HT1080 (cell line): Measurements from ENCODE around the gene SMG6. TPM values are rescaled to one million over a fixed set of nuclear protein-coding genes. Genes with fewer than 3 reads are reported as not detected.
A peak's percentile ranks its signal among the peaks of the same experiment; 100 is the strongest.
"Not testable (repeated sequence)": the region's sequence is repeated elsewhere in the genome, so short reads cannot be mapped to it uniquely, and the experiment has no call there.

Experiments
- DNase-seq: peaks from one replicate; pipeline ENCODE4 v3.0.0-alpha.2; 2015; ENCODE audit warnings: low read depth
- total RNA-seq: library from RNA; depleted of rRNA; stranded (reverse); fragments of >200 nt; shearing (Covaris generic); gene quantifications from 2 replicates; pipeline ENCODE4 v1.2.3, GENCODE V29; 2014

SMG6 gene
- total RNA-seq, 1 experiment from 2014 or later, result 43.9 TPM

DNA sequence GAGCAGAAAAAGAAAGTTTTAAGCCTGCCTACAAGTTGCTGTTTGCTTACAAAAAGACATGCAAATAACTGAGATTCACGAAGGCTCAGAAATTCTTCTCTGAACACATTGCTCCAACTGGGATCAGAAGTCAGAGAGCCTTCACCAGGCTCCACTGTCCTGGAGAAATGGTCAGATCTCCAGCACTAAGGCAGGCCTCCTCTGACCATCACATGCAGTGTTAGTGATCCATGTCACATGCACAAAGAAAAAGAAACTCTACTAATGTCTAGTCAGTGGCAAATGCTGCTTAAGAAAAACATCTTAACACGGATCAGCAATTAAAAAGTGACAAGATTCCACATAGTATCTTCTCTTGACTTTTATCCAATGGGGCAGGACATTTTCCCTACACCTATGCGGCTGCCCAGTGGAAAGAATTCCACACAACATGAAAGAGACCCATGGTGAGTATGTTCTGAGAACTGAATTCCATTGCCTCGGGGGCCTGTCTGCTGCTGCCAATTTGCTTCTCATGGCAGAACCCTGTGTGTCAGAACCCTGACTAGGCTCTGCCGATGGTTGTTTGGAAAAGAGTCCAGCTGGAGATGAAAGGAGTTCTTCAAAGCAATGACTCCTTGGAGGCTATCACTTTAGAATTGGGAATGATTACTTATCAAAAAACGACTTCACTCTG is 152.1 kb downstream of the SMG6 start:
- no peak for DNase-seq

DNA sequence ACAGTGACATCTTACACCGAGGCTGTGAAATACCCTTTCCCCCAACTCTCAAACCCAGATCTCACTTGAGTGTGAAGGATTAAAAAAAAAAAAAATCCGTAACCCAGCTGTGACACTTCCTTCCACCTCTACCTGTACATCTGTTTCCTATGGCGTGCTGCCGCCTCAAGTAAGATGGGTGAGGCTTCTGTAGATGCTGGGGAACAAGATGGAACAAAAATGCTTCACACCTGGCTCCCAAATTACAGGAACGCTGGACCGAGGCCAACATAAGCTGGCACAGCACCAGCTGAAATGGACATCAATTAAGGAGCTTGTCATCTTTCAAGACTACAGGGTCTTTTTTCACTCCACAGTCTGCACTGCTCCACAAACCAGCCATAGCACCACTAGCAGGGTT is 152.8 kb downstream of the SMG6 start:
- DNase-seq, result no peak

DNA sequence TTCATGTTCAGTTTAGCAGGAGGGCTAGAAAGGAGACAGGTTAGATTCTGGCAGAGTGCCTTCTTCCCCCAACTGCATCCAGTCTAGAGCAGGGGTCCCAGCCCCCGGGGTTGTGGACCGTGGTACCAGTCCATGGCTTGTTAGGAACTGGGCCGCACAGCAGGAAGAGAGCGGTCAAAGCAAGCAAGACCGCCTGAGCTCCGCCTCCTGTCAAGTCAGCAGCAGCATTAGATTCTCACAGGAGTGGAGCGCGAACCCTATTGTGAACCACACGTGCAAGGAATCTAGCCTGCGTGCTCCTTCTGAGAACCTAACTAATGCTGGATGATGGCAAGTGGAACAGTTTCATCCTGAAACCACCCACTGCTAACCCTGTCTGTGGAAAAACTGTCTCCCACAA is 153.7 kb downstream of the SMG6 start:
- no peak for DNase-seq

DNA sequence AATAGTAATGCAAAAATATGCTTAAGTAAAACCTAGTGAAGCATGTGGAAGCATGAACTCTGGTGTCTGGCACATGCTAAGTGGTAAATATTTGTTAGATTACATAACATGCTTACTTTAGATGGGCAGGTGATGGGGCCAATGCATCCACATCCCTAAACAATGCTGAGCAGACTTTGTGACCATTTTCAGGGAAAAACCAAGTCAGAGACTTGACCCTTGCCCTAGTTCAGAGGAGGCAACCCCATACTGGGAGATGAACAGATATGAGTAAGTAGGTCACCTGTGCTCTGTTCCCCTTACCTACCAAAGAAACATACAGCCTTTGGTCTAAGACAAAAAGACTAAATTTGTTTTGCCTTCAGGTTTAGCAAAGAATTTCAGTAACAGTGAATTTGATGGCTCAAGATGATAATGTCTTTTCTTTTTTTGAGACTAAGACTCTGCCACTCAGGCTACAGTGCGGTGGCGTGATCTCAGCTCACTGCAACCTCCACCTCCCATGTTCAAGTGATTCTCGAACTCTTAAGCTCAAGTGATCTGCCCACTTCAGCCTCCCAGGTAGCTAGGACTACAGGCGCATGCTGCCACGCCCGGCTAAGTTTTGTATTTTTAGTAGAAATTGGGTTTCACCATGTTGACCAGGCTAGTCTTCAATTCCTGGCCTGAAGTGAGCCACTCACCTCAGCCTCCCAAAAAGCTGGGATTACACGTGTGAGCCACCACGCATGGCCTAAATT is 157.3 kb downstream of the SMG6 start:
- no peak for DNase-seq

DNA sequence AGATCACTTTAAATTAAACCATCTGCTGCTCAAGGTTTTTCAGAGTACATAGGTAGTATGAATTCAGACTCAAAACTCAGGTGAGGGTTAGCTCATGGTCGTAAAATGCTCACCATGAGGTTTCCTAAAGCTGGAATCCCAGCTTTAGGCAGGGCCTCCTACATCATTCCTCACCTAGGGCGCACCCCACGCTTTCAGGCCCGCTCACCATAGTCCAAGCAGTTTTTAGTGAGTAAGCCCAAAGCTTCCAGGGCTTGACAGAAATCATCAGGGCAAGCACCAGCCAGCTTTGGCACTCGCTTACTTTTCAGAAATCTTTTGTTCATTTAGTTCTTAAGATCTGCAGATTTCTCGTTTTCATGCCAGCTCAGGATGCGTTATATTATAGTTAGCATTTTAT is 158.9 kb downstream of the SMG6 start:
- DNase-seq, result no peak

DNA sequence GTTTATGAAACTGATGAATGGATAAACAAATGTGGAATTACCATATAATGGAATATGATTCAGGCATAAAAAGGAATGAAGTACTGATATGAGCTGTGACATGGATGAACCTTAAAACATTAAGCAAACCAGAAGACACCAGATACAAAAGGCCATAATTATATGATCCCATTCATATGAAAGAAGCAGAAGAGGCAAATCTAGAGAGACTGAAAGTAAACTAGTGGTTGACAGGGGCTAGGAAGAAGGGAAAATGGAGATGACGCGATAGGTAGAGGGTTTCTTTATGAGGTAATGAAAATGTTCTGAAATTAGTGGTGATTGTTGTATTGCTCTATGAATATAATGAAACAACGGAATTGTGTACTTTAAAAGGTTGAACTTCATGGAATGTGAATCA is 160.3 kb downstream of the SMG6 start:
- no peak for DNase-seq

DNA sequence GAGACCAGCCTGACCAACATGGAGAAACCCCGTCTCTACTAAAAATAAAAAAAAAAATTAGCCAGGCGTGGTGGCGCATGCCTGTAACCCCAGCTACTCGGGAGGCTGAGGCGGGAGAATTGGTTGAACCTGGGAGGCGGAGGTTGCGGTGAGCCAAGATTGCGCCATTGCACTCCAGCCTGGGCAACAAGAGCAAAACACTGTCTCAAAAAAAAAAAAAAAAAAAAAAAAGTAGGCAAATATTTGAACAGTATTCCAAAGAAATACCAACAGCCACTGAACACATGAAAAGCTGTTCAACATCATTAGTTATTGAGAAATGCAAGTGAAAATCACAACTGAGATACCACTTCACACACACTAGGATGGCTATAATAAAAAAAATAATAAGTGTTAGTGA is 160.9 kb downstream of the SMG6 start:
- not testable (repeated sequence) for DNase-seq

DNA sequence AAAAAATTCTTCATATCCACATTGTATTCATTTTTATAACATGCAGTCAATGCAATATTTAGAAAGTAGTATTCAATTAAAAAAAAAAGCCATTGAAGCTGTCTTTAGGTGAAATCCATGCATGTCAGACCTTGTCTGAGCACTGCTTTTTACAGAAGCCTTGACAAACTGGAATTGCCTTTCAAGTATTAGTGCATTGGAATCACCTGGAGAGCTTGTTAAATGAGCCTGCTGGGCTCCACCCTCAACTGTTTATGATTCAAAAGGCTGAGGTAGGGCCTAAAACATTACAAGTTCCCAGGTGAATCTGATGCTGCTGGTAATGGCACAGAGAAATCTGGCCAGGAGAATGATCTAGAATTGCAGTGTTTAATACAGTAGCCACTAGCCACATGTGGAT is 162.9 kb downstream of the SMG6 start:
- no peak for DNase-seq

DNA sequence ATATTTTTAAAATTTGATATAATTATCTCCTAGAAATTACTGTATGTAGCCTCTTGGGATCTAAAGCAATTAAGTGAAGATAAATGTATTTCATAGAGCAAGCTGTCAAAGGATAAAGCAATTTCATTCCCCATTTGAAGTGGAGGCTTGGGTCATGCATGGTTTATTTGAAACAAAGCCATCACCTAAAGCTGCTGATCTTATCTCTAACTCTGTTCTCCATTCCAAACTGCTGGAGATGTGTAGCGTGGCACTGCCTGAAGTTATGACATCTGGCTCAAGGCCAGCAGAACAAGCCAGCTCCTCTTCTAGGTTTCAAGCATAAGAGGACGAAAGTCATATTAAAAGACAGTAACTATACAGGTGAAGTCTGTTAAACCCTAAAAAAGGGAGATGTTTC is 164.8 kb downstream of the SMG6 start:
- no peak for DNase-seq

DNA sequence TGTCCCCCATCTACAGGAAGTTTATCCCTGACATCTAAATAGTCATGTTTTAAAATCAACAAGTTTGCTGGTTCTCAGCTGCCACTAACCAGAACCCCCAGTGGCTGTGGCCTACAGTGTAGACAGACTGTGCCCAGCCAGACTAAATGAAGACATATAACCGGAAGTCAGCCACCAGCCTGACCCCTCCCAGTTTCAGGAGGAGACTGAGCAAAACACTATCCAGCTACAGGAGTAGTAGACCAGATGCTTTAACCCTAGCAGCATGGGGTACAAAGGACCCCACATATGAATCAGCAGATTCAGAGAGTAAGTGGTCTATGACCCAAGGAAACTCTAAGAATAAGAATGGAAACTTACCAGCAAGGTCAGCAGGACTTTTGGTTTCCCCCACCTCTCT is 165.3 kb downstream of the SMG6 start:
- no peak for DNase-seq

DNA sequence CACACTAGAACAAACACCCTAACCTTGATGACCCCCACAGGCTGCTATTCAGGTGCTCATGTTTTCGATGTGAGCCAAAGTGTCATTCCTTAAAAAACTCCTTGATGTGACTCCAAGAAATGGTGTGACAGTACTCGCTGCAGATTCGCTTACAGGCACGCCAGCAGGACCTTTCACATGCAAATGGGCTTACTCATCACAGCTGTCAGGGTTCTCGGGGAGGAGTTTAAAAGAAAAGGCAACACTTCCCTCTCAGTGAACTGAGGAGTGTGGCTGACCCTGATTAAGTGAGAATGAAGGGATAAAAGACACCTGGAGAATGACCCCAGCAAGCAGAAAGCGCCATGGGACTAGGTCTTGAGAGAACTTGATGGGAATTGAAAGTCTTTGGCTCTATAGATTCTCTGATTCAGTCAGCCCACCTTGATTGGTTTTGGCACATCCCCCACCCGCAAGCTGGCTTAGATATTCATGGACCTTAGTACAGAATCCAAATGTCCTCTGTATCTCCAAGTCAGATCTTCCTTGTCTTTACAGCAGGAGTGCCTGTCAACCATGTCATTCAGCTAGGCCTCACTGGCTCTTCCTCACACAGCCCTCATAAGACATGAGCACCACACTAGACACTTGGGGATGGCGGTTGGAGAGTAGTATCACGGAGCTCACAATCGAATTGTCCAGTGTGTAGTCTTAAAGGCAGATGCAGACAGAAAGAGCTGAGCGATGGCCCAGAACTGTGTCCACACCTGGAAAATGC is 166.1 kb downstream of the SMG6 start:
- peak; percentile 18 for DNase-seq

DNA sequence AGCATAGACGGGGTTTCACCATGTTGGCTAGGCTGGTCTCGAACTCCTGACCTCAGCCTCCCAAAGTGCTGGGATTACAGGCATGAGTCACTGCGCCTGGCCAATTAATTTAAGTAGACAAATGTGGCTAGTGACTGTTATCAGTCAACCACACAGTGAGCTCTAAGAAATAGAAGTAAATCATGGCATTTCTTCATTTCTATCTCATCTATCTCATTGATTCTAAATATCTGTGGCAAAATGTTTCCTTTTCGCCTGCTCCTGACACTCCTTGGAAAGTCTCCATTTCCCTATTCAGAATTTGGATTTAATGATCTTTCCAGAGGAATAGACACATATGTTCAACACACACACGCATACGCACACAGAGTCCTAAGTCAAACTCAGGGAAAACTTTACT is 167.3 kb downstream of the SMG6 start:
- peak; percentile 23 for DNase-seq

DNA sequence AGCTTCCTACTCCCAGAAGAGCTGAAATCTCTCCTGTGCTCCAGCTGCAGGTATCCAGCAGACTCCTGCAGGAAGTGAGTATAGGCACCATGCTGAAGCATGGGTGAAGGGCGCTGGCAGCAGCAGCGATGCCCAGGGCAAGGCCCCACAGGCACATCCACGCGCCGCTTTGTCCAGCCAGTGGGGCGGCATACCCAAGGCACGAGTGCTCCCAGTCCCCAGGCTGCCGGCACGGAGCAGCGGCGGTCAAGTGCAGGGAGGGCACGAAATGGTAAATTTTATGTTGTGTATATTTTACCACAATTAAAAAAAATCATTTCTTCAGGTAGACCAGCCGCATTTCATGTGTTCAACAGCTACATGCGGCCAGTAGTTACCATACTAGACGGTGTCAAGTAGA is 175.6 kb downstream of the SMG6 start:
- DNase-seq, result no peak

DNA sequence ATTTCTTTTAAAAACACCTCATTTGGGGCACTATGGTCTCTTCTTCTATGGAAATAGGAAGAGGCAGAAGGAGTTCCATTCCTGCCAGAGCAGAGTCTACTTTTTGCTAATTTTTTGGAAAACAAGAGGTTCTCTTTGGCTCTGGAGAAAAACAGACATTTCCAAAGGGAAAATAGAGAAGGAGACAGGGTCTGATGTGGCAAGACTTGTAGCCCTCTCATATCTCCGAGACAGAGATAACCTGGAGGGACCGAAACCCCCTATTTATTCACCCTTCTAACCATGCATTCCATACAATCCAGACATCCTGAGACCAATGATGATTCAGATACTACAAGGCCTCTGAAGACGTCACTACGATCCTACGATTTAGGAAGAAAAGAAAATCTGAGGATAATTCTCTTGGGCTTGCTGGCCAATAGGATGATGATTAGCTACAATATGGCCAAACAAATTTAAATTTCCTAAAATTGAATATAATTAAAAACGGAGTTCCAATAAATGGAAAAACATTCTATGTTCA is 178.5 kb downstream of the SMG6 start:
- DNase-seq, result no peak

DNA sequence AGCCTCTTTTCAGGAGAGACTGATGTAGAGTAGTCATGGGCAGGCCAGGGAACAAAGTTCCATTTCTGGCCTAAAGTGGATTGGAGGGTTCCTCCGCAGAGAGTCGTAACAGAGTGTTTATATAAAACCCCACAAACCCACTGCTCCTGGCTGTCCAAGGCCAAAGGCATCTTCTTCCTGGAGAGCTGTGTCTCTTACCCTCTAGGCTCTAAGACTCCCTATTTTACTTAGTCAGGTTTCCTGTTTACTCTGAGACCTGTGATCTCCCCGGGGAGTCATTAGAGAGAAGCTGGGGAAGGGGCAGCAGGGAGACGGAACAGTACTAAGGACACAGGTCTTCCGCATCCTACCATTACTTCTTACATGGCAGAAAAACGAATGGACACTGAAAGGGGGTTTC is 179.2 kb downstream of the SMG6 start:
- DNase-seq, result no peak

DNA sequence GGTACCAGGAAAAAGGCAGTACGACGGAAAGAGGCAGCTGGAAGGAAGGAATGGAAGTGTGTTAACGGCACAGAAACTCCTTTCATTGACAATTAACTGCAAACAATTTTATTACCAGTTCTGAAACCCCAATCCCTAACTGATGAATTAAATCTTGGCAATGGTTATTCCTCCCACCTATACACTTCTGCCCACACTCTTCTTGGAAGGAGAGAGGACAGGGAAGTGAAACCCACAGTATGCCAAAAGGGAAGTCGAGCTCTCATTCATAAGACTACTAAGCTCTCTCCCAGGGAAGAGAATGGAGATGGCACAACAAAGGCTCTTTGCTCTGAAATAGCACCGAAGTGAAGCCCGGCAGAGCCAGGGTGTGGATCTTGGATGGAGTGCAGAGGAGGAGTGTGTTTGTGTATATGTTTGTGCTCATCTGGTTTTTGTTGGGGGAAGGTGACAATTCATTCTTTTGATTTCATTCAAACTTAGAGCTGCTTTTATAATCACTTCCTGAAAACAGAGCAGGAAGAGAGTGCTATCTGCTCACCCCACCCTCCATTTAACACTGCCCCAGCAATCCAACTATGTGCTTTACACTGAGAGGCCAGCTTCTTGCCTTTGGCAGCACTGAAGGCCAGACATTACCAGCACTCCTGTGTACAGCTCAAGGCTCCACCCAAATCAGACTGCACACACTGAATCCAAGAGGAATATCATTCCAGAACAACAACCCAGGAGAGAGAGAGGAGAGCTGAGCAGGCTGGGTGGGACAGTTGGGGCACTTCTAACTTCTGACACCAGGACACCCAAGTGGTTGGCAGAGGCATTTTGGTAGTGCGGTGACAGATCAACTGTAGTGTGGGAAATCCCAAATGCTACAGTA is 180.0 kb downstream of the SMG6 start:
- no peak for DNase-seq

DNA sequence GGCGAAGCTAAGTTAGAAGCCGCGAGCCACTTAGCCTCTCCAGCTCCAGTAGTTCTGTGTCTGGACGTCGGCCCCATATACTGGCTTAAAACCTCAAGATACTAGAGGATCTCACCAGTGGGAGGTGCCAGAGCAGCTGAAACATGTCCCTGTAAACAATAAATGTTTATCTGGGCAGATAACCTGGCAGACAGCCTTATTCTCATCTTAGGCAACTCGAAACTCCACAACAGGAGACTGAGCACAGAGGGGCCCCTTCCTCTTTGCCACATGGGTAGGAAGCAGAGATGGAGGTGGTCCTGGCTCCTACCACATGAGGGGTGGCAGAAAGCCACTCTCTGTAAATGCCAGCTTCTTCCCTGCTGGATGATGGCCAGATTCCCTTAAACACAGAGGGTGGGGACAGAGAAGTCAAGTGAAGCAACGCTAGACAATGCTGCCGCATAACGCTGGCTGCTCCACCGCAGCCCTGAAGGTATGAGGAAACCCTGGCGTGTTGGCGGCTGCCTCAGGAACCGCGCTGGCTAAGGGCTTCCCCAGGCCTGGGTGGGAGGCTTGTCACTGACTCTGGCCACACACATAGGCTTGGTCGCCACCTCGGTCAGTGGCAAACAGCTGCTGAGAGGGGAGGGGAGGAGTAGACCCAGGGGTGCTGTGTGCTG is 180.8 kb downstream of the SMG6 start:
- DNase-seq, result no peak

DNA sequence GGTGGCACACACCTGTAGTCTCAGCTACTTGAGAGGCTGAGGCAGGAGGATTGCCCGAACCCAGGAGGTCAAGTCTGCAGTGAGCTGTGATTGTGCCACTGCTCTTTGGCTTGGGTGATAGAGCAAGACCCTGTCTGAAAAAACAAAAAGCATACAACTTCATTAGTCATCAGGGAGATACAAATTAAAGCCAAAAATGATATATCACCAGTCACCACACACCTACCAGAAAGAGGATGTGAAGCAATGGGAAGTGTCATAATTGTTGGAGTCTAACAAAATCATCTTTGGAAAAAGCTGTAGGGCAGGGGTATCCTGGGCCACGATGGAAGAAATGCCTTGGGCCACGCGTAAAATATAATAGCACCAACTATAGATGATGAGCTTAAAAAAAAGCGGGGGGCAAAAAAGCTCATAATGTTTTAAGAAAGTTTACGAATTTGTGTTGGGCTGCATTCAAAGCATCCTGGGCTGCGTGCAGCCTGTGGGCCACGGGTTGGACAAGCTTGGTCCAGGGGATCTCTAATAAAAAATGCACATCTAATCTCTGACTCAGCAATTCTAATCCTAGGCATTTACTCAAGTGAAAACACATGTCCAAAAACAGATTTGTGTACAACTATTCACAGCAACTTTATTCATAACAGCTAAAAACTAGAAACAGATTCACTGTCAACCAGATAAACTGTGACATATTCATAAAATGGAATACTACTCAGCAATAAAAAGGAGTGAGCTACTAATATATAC is 182.8 kb downstream of the SMG6 start:
- DNase-seq, result no peak

DNA sequence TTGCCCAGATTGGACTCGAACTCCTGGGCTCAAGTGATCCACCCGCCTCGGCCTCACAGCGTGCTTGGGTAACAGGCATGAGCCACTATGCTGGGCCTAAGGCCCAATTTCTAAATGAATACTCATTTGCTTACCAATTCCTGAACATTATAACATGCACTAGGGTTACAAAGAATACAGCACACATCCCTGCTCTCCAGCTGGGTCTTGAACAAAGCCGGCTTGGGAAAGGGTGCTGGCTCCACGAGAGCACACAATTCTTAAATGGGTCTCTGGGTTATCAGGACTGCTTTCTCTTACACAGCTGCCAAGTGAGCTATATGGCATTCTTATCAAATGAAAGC is 190.3 kb downstream of the SMG6 start:
- DNase-seq, result no peak

DNA sequence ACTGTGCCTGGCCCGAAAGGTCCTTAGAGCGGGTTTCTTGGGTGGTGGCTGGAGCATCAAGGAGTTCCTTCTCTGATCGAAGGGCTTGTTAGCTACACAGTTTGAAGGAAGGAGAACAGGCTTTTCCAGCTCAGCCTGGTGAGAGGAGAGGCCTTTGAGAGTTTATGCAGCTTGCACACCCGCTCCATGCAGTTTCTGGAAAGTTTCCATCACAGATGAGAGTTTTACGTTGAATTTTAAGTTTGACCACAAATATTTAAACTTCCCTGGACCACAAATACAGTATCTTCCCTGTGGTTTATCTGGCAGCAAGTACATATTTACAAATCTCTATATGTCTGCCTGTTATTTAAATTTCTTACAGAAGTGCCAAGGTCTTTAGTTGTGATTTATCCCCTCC is 191.9 kb downstream of the SMG6 start:
- no peak for DNase-seq
